Measurements from ENCODE around the gene LRRC7.

Gene LRRC7

DNA sequence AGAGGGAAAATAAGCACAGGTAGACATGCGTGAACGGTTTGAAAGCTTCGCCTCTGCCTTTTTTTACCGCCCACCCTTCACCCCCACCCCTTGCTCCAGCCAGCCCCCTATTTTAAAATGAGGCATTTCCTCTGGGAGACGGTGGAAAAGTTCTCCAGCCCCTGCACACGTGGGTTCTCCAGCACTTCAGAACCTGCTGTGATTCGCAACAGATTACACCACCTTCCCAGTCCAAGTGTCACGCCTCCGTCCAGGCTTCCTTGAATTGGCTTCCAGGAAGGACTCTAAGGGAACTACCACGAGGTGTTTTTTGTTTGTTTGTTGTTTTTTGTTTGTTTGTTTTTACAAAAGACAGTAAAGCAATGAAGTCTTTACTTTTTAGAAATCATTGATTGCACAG, 2.6 kb downstream of the LRRC7 start:
- Histone ChIP-seq H3K4me3 (ENCODE audit: low read length) (no peak overlapping the region), H3K9ac (ENCODE audit: low read length) (no peak overlapping the region), H3K9me3 (replicated peaks; ENCODE audit: insufficient read depth, low read length) (no peaks in the 10 kb centered on the region), H3K4me2 (ENCODE audit: low read depth, low read length) (no peak overlapping the region), H3F3A (ENCODE audit: insufficient read depth, low read length) (peaks cover 8% of the 10 kb centered on the region), H3K27me3 (replicated peaks; ENCODE audit: insufficient read depth, low read length) (no peaks in the 10 kb centered on the region), H3K36me3 (replicated peaks; ENCODE audit: insufficient read depth, low read length) (no peaks in the 10 kb centered on the region), H3K27ac (ENCODE audit: low read length) (no peak overlapping the region), H2AFZ (ENCODE audit: low read length) (no peak overlapping the region), H3K9me2 (replicated peaks; ENCODE audit: insufficient read depth, low read length) (no peaks in the 10 kb centered on the region), H3K79me2 (ENCODE audit: low read length) (no peaks in the 10 kb centered on the region), H4K20me1 (ENCODE audit: insufficient read depth, low read length) (no peaks in the 10 kb centered on the region), H3K4me1 (ENCODE audit: low read length) (peaks cover 10% of the 10 kb centered on the region; the same call in 1 of the 2 replicates)
- DNase-seq = no peak
- TF ChIP-seq EZH2phosphoT487 (IDR thresholded peaks at IDR 0.05; ENCODE audit: low read length) (no peak), EZH2 (optimal IDR thresholded peaks at IDR 0.05; ENCODE audit: low read depth, low read length) (no peak)
- TF ChIP-seq, protein P1, sequence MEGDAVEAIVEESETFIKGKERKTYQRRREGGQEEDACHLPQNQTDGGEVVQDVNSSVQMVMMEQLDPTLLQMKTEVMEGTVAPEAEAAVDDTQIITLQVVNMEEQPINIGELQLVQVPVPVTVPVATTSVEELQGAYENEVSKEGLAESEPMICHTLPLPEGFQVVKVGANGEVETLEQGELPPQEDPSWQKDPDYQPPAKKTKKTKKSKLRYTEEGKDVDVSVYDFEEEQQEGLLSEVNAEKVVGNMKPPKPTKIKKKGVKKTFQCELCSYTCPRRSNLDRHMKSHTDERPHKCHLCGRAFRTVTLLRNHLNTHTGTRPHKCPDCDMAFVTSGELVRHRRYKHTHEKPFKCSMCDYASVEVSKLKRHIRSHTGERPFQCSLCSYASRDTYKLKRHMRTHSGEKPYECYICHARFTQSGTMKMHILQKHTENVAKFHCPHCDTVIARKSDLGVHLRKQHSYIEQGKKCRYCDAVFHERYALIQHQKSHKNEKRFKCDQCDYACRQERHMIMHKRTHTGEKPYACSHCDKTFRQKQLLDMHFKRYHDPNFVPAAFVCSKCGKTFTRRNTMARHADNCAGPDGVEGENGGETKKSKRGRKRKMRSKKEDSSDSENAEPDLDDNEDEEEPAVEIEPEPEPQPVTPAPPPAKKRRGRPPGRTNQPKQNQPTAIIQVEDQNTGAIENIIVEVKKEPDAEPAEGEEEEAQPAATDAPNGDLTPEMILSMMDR (IDR thresholded peaks at IDR 0.05; ENCODE audit: low read length) = no peak

DNA sequence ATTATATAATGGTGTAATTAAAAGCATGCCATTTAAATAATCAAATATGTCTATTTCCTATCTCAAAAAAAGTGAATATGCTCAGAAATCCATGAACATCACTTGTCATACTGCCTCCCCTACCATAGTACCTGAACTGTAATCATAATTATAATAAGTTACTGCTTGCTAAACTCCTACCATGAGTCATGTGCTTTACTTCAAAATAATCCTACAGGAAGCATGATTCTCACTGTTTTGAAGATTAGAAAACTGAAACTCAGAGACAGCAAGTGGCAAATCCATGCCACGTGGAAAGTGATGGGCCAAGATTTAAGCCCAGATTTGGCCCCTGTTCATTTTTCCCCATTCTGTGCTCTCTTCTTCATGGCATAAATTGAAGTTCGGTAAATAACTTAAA, 5.2 kb downstream of the LRRC7 start:
- DNase-seq = peak; percentile 39
- Histone ChIP-seq H2AFZ (ENCODE audit: low read length) (no peak overlapping the region), H3K9ac (ENCODE audit: low read length) (no peak overlapping the region), H3K27ac (ENCODE audit: low read length) (no peak overlapping the region), H3K79me2 (ENCODE audit: low read length) (no peaks in the 10 kb centered on the region), H3K4me1 (ENCODE audit: low read length) (peaks cover 10% of the 10 kb centered on the region; the same call in 1 of the 2 replicates), H3F3A (ENCODE audit: insufficient read depth, low read length) (no peaks in the 10 kb centered on the region), H3K9me2 (replicated peaks; ENCODE audit: insufficient read depth, low read length) (no peaks in the 10 kb centered on the region), H3K27me3 (replicated peaks; ENCODE audit: insufficient read depth, low read length) (no peaks in the 10 kb centered on the region), H3K4me3 (ENCODE audit: low read length) (no peak overlapping the region), H3K4me2 (ENCODE audit: low read depth, low read length) (no peak overlapping the region), H3K9me3 (replicated peaks; ENCODE audit: insufficient read depth, low read length) (no peaks in the 10 kb centered on the region), H4K20me1 (ENCODE audit: insufficient read depth, low read length) (no peaks in the 10 kb centered on the region), H3K36me3 (replicated peaks; ENCODE audit: insufficient read depth, low read length) (no peaks in the 10 kb centered on the region)
- TF ChIP-seq EZH2 (optimal IDR thresholded peaks at IDR 0.05; ENCODE audit: low read depth, low read length) (no peak), EZH2phosphoT487 (IDR thresholded peaks at IDR 0.05; ENCODE audit: low read length) (no peak)
- TF ChIP-seq, protein P1 (IDR thresholded peaks at IDR 0.05; ENCODE audit: low read length) = no peak

GRCh38 chr1:69573911-69574310, 6.2 kb downstream of the LRRC7 start:
- H3K27ac ChIP-seq (ENCODE audit: low read length) = no peak overlapping the region
- H3K79me2 ChIP-seq (ENCODE audit: low read length) = no peaks in the 10 kb centered on the region
- no peaks in the 10 kb centered on the region for H4K20me1 ChIP-seq (ENCODE audit: insufficient read depth, low read length)
- no peak overlapping the region for H3K4me2 ChIP-seq (ENCODE audit: low read depth, low read length)
- no peak for TF ChIP-seq EZH2phosphoT487 (IDR thresholded peaks at IDR 0.05; ENCODE audit: low read length)
- no peak for TF ChIP-seq EZH2 (optimal IDR thresholded peaks at IDR 0.05; ENCODE audit: low read depth, low read length)
- TF ChIP-seq, protein P1 (IDR thresholded peaks at IDR 0.05; ENCODE audit: low read length) = no peak
- no peak overlapping the region for H3K9ac ChIP-seq (ENCODE audit: low read length)
- no peaks in the 10 kb centered on the region for H3F3A ChIP-seq (ENCODE audit: insufficient read depth, low read length)
- H3K9me3 ChIP-seq (replicated peaks; ENCODE audit: insufficient read depth, low read length) = no peaks in the 10 kb centered on the region
- H3K9me2 ChIP-seq (replicated peaks; ENCODE audit: insufficient read depth, low read length) = no peaks in the 10 kb centered on the region
- H2AFZ ChIP-seq (ENCODE audit: low read length) = no peak overlapping the region
- no peaks in the 10 kb centered on the region for H3K27me3 ChIP-seq (replicated peaks; ENCODE audit: insufficient read depth, low read length)
- no peaks in the 10 kb centered on the region for H3K36me3 ChIP-seq (replicated peaks; ENCODE audit: insufficient read depth, low read length)
- peaks cover 10% of the 10 kb centered on the region; the same call in 1 of the 2 replicates for H3K4me1 ChIP-seq (ENCODE audit: low read length)
- no peak for DNase-seq
- no peak overlapping the region for H3K4me3 ChIP-seq (ENCODE audit: low read length)
